GM18526 (cell line): ENCODE measurements around the gene HDAC11.

ENCODE experiments used
- POLR2A ChIP-seq: IDR thresholded peaks from 3 replicates; pipeline ENCODE4 v1.6.1; 2011; ENCODE audit not compliant: insufficient read length; ENCODE audit errors: extremely low read depth

The HDAC11 gene

DNA sequence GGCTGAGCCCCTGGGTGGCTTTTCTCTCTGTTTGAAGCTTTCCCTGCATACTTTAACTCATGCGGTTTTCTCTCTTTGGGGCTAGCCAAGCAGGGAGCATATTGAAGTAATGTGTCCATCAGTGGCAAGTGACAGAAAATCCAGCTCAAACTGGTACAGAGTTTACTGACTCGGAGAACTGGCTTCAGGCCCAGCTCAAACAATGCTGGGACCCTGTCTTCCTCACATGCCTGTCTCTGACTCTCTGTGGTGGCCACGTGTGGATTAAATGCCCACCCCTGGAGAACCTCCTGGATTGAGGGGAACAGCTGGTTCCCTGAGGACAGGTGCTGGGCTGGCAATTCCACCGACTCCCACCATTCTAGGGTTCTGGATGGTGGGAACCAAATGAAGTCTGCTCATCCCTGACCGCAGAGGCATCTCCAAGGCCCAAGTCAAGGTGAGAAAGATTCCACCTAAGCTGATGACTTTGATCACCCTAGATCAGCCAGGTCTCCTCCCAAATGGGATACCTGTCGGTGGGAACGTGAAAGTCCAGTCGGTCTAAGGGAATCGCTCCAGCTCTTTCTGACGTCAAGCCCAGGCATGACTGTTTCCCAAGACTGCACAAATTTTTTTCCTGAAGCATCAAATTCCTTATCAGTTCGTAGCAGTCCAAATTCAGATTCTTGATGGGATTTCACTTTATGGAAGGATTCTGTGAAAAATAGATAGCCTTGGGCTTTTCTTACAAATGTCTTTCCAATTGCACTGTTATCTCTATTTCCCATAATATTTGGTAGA lies 16.3 kb upstream of the HDAC11 start:
- no peak for TF ChIP-seq POLR2A

DNA sequence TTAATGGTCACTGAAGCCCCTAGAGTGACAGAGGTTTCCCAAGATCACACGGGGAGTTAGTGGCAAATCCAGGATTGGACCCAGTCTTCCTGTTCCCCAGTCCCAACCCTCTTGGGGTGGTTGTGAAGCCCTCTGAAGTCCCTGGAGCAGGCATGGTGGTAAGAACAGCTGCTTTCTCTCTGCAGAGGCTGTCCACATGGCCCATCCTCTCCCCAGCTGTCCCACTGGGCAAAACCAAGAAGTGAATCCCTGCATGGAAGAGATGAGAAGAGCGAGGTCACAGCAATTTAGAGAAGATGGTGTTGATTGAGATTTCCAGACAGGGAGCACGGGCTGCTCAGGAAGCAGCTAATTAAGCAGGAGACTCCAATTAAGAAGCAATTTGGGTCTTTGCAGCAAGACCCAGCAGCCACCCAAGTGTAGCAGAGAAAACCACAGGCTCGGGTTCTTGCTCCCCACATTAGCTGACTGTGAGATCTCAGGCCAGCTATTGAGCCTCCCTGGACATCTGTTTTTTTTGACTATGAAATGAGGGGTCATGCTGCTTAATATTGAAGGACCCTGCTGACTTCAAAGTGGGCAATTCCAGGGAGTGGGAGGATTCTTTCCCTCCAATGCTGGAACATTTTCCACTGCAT lies 14.8 kb upstream of the HDAC11 start:
- no peak for TF ChIP-seq POLR2A

DNA sequence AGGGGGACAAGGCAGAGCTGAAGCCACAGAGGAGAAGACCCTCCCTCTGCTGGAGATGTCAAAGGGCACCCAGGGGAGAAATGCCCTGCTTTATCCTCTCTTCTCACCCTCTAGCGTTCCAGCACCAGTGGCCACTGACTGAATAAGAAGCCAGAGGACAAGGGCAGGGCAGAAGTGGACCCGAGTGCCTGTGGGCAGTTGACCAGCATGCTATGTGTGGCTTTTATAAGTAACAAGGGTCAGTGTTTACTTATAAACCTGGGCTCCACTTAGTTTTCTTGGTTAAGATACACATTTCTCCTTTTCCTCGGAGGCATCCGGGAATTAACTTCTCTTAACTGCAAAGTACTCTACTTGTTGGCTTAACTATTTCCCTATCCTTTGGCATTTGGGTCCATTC lies 13.3 kb upstream of the HDAC11 start:
- TF ChIP-seq POLR2A = no peak

DNA sequence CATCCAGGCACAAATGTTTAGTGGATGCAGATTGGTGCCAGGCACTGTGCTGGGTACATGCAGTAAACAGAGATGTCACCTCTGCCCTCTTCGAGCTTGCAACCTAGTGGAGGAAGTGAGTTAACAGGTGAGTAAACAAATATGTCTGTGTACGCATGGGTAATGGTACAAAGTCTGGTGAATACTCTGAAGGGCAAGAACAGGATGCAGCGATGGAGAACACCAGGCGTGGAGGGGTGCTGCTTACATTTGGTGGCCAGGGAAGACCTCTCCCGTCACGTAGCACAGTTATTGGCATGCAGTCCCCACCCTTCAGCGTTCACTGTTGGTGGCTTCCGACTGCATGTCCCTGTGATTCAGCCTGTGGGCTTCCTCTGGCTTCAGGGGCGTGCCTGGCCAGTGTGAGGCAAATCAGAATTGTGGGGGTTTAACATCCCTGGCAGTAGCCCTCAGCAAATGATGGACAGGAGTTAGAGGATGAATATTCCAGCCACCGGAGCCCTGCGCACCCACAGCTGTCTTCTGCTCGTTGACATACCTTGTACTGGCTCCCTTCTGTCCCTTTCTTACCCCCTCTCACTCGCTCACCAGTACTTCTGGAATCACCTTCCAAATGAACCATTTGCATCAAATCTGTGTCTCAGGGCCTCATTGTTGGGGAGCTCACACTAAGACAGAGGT lies 9.1 kb upstream of the HDAC11 start:
- no peak for TF ChIP-seq POLR2A

DNA sequence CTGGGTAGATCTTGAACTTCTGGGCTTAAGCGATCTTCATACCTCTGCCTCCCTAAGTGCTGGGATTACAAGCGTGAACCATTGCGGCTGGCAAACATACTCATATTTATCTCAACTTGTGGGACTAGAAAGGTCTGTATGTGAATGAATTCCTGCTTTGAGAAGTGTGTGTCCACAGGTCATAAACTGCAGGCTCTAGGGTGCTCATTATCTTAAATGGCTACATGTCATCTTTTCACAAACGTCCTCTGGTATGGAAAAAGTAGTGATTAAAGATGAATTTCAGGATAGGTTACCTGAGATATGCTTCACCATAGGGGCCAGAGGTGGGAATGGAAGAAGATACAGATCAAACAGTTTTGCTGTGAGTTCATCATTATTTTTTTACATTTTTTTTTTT lies 7.8 kb upstream of the HDAC11 start:
- TF ChIP-seq POLR2A = no peak

DNA sequence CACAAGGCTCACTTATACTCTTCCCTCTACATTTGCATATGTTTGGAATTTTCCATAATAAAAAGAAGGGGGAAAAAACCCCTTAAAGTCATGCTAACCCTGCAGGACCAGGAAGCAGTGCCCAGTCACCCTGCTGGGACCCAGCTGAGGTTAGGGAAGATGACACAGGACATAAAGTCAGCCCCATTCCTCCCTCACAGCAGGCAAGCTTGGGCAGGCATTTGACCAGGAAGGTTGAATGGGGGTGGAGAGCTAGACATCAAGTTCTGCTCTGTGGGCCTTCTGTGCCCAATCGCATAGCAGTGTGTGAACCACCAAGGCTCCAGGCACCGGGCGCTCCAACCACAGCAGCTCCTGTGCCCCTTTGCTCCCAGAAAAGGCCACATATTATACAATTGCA lies 7.1 kb upstream of the HDAC11 start:
- no peak for TF ChIP-seq POLR2A

DNA sequence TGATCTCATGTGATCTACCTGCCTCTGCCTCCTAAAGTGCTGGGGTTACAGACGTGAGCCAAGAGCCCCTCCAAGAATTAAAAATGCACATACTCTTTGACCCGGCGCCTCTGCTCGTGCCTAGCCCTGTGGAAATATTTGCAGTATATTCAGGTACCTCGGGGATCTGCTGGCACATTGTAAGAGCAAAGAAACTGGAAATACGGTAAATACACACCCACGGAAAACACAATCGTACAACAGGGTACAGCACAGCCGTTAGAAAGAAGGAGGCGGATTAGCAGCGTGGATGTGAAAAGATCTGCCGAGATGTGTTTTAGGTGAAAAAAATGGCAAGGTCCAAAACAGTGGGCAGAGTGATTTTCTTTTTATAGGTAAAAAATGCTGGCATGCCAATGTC lies 6.1 kb upstream of the HDAC11 start:
- no peak for TF ChIP-seq POLR2A

DNA sequence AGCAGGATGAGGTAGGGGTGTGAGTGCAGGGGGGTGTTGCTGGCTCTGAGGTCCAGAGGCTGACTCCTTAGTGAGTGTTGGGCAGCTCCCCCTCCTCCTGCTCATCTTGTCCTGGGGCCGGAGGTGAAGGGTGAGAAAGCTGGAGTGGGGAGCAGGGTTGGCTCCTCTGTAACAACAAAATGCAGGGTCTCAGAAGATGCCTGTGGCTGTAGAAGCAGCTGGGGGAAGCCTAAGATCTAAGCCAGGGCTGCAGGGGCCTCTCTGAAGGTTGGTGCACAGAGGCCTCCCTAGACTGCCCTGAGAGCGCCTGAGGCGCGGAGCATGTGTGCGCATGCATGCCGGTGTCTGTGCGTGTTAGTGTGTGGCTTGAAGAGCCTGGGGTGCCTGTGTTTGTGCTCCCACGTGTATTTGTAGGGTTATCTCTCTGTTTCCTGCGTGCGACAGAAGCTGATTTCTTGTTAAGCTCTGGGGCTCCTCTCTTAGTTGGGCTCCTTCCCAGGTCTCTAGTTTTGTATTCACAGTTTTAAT lies 5.3 kb upstream of the HDAC11 start:
- TF ChIP-seq POLR2A = no peak

DNA sequence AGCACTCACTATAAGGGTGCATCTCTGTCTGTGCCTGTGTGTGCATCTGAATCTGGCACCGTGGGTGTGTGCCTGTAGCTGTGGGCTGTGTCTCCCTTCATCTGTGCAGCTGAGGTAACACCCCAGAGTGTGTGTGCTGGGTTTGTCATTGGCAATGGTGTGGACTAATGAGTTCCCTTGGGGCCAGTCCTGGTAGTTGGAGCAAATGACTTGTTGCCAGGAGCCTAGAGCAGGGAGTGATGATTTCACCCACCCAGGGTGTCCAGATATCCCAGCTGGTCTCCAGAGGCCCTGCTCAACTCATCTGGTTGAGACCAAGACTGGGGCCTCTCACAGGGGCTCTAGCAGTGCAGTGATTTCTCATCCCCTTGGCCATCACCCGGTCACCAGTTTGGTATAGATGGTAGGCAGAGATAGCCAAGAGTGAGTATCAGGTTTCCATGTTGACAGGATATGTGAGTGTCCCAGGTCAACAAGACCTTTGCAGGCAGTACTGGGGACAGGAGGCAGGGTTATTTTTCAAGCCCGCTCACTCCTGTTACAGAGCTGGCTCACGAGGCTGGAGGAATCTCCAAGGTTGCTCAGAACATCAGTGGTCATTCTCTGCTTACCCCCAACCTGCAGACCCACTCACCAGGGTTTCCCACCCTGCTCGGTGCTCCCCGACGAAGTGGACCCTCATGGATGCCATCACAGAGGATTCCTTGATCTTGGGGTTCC lies 4.1 kb upstream of the HDAC11 start:
- TF ChIP-seq POLR2A = no peak

DNA sequence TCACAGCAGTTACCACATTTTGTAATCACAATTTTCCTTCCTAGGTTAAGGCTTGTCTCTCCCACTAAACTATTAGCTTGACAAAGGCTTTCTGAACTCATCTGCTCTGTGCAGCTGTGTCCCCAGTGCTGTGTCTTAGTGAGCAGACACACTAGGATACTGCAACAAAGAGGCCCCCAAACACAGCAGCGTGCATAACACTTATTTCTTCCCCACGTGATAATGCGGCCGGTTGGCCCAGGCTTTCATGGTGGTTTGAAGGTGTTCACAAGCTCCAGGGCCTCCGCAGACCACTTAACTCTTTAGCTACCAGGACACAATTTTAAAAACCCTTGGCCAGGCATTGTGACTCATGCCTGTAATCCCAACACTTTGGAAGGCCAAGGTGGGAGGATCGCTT lies 2.2 kb upstream of the HDAC11 start:
- TF ChIP-seq POLR2A = no peak

DNA sequence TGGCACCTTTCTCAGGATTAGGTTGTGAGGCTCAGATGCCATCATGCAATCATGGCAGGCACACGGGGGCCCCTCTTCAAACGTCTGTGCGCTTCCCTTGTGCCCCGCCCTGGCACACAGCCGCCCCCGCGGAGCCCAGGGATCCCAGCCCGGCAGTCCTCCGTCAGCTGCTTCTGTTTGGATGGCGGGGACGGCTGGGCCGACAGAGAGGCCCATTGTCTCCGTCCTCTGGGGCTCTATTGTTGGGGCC lies 849 bp upstream of the HDAC11 start:
- TF ChIP-seq POLR2A = no peak

DNA sequence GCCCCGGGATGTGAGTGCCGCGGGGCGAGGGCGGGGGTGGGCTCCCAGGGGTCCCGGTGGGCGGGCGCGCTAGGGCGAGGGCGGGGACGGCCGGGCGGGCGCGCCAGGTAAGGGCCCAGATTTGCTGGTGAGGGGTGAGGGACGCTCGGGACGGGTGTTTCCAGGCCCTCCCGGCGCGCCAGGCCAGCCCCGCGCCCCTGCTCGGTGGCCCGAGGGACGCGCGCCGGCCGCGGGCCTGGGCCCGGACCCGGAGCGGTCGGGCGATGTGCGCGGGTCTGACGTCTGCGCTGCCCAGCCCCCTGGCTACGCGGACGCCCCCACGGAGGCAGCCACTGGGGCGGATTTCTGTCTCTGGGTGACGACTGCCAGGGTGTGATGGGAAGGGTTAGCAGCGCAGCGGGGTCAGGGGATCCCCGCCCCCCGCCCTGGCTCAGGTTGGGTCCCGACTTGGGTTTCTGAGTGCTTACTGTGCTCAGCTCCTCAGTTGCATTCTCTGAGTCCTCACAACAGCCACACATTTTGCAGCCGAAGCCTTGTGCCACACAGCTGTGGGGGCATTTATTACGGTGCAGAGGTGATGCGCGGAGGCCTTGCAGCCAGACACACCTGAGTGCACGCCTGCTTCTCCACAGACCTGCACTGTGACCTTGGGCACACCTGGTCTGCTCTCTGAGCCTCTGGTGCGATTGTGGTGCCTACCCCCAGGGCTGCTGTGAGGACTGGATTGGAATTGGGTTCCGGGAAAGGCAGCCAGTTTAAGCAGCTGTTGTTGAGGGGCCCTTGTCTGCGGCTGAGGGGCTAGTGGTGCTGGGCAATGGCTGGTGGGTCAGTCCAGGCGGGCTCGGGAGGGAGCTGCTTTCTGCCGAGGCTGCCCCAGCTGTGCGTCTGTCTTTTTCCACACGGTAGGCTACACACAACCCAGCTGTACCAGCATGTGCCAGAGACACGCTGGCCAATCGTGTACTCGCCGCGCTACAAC lies 523 bp downstream of the HDAC11 start:
- TF ChIP-seq POLR2A = no peak

DNA sequence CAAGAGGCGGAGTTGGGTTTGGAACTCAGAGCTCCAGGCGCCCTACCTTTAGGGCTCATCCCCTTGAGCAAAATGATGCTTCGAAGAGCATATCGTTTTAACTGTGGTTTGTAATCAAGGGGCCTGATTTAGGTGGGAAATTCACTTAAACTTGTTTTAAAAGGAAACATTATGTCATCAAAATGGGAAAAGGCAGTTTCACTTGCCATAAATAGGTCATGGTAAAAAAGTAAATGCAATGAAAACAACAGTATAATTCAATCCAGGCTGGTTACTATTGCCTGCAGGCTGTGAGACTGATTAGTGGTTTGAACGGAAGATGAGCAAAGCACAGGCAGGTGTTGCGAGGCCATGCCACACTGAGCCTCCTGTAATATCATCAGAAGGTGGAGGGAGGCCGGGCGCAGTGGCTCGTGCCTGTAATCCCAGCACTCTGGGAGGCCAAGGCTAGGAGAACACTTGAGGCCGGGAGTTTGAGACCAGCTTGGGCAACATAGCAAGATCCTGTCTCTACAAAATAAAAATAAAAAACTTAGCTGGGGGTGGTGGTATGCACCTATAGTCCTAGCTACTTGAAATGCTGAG lies 2.1 kb downstream of the HDAC11 start:
- no peak for TF ChIP-seq POLR2A

DNA sequence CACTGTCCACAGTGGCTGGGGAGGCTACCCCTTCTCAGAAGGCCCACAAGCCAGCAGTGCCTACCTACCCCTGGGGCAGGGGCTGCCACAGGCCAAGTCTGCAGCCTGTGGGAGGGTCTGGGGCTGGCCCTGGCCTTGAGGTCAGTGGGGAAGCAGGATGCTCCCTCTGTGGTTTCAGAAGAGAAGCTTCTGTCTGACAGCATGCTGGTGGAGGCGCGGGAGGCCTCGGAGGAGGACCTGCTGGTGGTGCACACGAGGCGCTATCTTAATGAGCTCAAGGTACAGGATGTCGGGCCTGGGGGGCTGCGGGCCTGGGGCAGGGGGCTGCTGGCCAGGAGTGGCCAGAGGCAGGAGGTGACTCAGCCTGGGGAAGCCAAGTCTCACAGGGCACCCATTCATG lies 3.2 kb downstream of the HDAC11 start:
- no peak for TF ChIP-seq POLR2A

DNA sequence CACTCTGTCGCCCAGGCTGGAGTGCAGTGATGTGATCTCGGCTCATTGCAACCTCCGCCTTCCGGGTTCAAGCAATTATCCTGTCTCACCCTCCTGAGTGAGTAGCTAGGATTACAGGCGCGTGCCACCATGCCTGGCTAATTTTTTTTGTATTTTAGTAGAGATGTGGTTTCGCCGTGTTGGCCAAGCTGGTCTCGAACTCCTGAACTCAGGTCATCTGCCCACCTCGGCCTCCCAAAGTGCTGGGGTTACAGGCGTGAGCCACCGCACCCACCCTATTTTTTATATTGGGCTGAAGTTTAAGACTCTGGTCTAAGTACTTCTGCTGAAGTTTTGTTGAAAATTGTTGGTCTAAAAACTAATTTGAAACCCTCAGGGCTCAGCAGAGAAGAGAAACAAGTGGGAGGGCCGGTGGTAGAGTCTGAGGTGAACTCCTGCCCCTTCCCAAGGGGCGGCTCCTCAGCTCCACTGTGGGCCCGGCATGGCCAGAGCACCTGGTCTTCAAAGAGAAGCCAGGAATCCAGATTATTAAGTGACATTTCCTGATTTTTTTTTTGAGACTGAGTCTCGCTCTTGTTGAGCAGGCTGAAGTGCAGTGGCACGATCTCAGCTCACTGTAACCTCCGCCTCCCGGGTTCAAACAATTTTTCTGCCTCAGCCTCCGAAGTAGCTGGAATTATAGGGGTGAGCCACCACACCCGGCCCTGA lies 4.0 kb downstream of the HDAC11 start:
- no peak for TF ChIP-seq POLR2A
